Right lobe of liver (tissue), 4 donors: ENCODE data around the gene SMIM26.

Experiments used
- CTCF ChIP-seq, 4 donors: fragments of 200-600 bp in 3 of 4; fragments of 450-650 bp in 1 of 4; IDR thresholded peaks; one replicate each; pipeline versions ENCODE4 v1.5.1 to v1.8.0; 2016 to 2022; ENCODE audit warnings: antibody characterized with exemption in 4 of 4, mild to moderate bottlenecking in 2 of 4
- POLR2A ChIP-seq: fragments of 450-650 bp; IDR thresholded peaks from one replicate; pipeline ENCODE4 v1.6.1; 2017; ENCODE audit warnings: antibody characterized with exemption, mild to moderate bottlenecking
- donor health status: DM: no; HTN: no; CAD: no.
- donor health status: DM: no; HTN: no; CAD: no.
- donor health status: DM: no; HTN: yes; CAD: no.

DNA sequence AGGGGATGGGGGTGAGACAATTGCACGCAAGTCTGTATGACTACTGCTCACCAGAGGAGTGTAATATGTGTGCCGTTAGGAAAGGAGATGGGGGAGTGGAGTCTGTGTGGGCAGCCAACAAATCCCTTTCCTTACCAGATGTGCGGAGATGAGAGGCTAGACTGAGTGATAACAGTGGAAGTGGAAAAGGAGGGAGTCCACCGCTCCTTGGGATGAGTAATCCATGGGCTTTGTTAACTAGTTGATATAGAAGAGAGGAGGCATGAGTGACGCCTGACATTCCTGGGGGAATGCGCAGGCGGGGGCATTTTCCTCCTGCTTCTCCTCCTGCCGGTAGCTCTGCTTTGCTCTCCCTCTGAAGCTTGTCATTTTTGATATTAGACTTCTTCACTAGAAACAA, 13.5 kb upstream of the SMIM26 start:
- TF ChIP-seq CTCF (IDR thresholded peaks at IDR 0.05) (no peak), POLR2A (no peak)
